Omental fat pad (tissue), 4 donors: ENCODE results near the gene SOX1. TPM values are rescaled to one million over a fixed set of nuclear protein-coding genes. Genes with fewer than 3 reads are reported as not detected.

ENCODE experiments used
- ATAC-seq: fragments of 150-250 bp; one replicate; pipeline ENCODE4 v1.9.1; 2016; ENCODE audit warnings: mild to moderate bottlenecking, moderate library complexity; ENCODE audit not compliant: low FRiP score
- DNase-seq: peaks from one replicate; pipeline ENCODE4 v3.0.0-alpha.2; 2019; ENCODE audit warnings: low spot score
- CTCF ChIP-seq, 3 donors: fragments of 450-650 bp; IDR thresholded peaks; one replicate each; pipeline ENCODE4 v1.5.1; 2016 to 2017; ENCODE audit warnings: antibody characterized with exemption in 3 of 3, mild to moderate bottlenecking in 3 of 3, moderate library complexity in 2 of 3
- total RNA-seq, 4 donors: library from RNA; depleted of rRNA; stranded (reverse); fragments of >200 nt; gene quantifications; one replicate each; pipeline ENCODE4 v1.1.0, GENCODE V29; 2016

Gene SOX1
- total RNA-seq, 4 donors from 2014 or later, result not detected

GRCh38 chr13:112058519-112058873, 8.5 kb upstream of the SOX1 start:
- TF ChIP-seq CTCF (IDR thresholded peaks at IDR 0.05), result no peak

GRCh38 chr13:112058941-112059340, 8.0 kb upstream of the SOX1 start:
- no peak for DNase-seq
- ATAC-seq, result no peak
- no peak for TF ChIP-seq CTCF (IDR thresholded peaks at IDR 0.05)

More at GRCh38 chr13:112058519-112058873, 8.5 kb upstream of the SOX1 start:
- DNase-seq (no peak), ATAC-seq (no peak)

- DNase-seq (no peak), ATAC-seq (no peak)
- no peak for TF ChIP-seq CTCF (IDR thresholded peaks at IDR 0.05)
Measured at GRCh38 chr13:112059457-112060281, 7.3 kb upstream of the SOX1 start.

GRCh38 chr13:112060282-112060830, 6.6 kb upstream of the SOX1 start:
- ATAC-seq, result no peak
- no peak for TF ChIP-seq CTCF (IDR thresholded peaks at IDR 0.05)
- DNase-seq, result no peak

- DNase-seq (no peak), ATAC-seq (no peak)
- TF ChIP-seq CTCF (IDR thresholded peaks at IDR 0.05), result no peak
Measured at GRCh38 chr13:112060899-112061366, 6.0 kb upstream of the SOX1 start.

- DNase-seq (no peak), ATAC-seq (no peak)
- TF ChIP-seq CTCF (IDR thresholded peaks at IDR 0.05), result no peak
Measured at GRCh38 chr13:112061367-112062061, 5.4 kb upstream of the SOX1 start.
